ENCODE data around the gene ZG16B. TPM values are rescaled to one million over a fixed set of nuclear protein-coding genes. Genes with fewer than 3 reads are reported as not detected.

Gene ZG16B
- total RNA-seq, 1 experiment from 2014 or later, result not detected

- no peaks in the 10 kb centered on the region; a peak in 1 of 7 replicates for H3K36me3 Mint-ChIP-seq (ENCODE audit: insufficient read depth in 1 of 3, low read depth in 3 of 3)
- no peak for TF ChIP-seq CTCF (conservative IDR thresholded peaks at IDR 0.05)
- Histone ChIP-seq H4K8ac (replicated peaks; ENCODE audit: insufficient read length, low read depth, low read length) (no peak overlapping the region), H4K91ac (ENCODE audit: insufficient read length, low read depth, low read length) (no peak overlapping the region), H3K23ac (ENCODE audit: insufficient read length, low read depth, low read length) (no peak overlapping the region), H3K4me1 (ENCODE audit: insufficient read depth, low read length) (no peaks in the 10 kb centered on the region), H3K4me2 (ENCODE audit: insufficient read depth, insufficient read length, low read length) (no peak overlapping the region), H3K14ac (ENCODE audit: insufficient read depth, low read length) (no peak overlapping the region), H4K20me1 (ENCODE audit: control insufficient read depth, insufficient read depth, insufficient read length) (no peaks in the 10 kb centered on the region), H3K56ac (ENCODE audit: insufficient read length, low read depth, low read length) (no peak overlapping the region), H3K4ac (ENCODE audit: low read depth, low read length) (no peak overlapping the region), H3K79me1 (ENCODE audit: insufficient read depth, low read depth, low read length, poor library complexity, severe bottlenecking) (no peaks in the 10 kb centered on the region), H3K27me3 (ENCODE audit: insufficient read depth, low read length) (no peaks in the 10 kb centered on the region), H3K23me2 (ENCODE audit: insufficient read length, low read depth, low read length, poor library complexity, severe bottlenecking) (no peaks in the 10 kb centered on the region), H2BK12ac (ENCODE audit: insufficient read length, low read depth, low read length) (no peak overlapping the region), H3K9ac (ENCODE audit: extremely low read depth, insufficient read length, low read length) (no peak overlapping the region), H3K79me2 (ENCODE audit: insufficient read depth, low read length) (no peaks in the 10 kb centered on the region), H3T11ph (ENCODE audit: low read length) (no peak overlapping the region), H2BK20ac (ENCODE audit: low read depth, low read length, poor library complexity, severe bottlenecking) (no peak overlapping the region), H3K27ac (ENCODE audit: insufficient read length, low read depth, low read length) (no peak overlapping the region), H2BK120ac (ENCODE audit: low read depth, low read length, poor library complexity, severe bottlenecking) (no peak overlapping the region), H4K5ac (ENCODE audit: insufficient read length, low read depth, low read length) (no peak overlapping the region), H2AFZ (ENCODE audit: low read length) (no peak overlapping the region), H2AK5ac (ENCODE audit: insufficient read length, low read length) (no peak overlapping the region), H3K18ac (ENCODE audit: insufficient read length, low read depth, low read length) (no peak overlapping the region), H2BK5ac (ENCODE audit: insufficient read length, low read length) (no peak overlapping the region), H2BK15ac (ENCODE audit: low read depth, low read length) (no peak overlapping the region), H3K9me3 (ENCODE audit: control insufficient read depth, low read depth, low read length) (no peaks in the 10 kb centered on the region)
- H3K4me1 Mint-ChIP-seq, result no peaks in the 10 kb centered on the region
- no peaks in the 10 kb centered on the region for H3K9me3 Mint-ChIP-seq
- no CpG with 5 or more reads among the region's 19 CpGs for WGBS (ENCODE audit: extremely low coverage, insufficient read length, low lambda C conversion rate)
- H3K4me3 Mint-ChIP-seq, result no peak overlapping the region
- no peaks in the 10 kb centered on the region for H3K27me3 Mint-ChIP-seq (ENCODE audit: low read depth)
- no peak overlapping the region; a peak in 1 of 7 replicates for H3K27ac Mint-ChIP-seq
- no peak for DNase-seq
These were observed 3.3 kb upstream of the ZG16B start for GRCh38 chr16:2826591-2827373.

Data from H9 (cell line).